Right lung (tissue), 5 donors: Measurements from ENCODE around the gene OS9. TPM values are rescaled to one million over a fixed set of nuclear protein-coding genes. Genes with fewer than 3 reads are reported as not detected.

ENCODE experiments used
- DNase-seq, 2 donors: peaks; one replicate each; pipeline ENCODE4 v3.0.0-alpha.2; 2013
- polyA plus RNA-seq, 5 donors: library from polyadenylated mRNA; unstranded; fragments of 120-200 nt; gene quantifications; one replicate each; pipeline versions ENCODE4 v1.2.1 to v1.2.3, GENCODE V29; 2013; ENCODE audit warnings: inconsistent platforms in 1 of 5, low replicate concordance in 1 of 5; ENCODE audit not compliant: insufficient read length in 5 of 5, insufficient read depth in 1 of 5

Gene OS9
- polyA plus RNA-seq, 5 donors: 194 to 241 (median 220) TPM

DNA sequence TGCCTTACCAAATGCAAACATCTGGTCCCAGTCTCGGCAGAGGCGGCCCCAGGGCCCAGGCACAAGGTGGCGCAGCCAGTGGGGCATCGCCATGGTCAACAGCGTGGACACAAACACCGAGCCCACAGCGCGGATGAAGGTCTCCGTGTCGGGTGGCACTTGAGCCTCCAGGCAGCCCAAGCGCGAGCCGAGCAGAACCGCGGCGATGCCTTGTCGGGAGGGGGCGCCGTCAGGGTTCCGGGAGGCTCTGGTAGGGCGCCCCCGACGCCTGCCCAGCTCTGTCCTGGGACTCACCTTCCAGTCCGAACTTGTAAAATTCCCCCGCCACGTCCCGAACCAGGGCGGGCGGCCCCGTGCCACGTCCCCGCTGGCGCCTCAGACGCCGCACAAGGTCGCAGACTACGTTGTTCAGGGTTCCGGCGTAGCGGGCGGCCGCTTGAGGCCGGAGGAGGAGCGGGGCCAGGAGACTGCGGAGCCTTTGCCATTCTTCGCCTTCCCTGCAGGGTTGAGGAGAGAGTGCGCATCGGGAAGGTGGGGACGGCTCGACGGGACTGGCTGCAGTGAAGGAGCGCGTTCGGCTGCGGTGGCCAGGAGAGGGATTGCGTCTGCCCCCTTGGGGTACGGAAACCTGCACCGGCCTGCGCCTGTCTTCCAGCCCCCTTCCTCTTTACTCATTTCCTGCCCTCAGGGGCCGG lies 71.2 kb downstream of the OS9 start:
- no peak for DNase-seq

DNA sequence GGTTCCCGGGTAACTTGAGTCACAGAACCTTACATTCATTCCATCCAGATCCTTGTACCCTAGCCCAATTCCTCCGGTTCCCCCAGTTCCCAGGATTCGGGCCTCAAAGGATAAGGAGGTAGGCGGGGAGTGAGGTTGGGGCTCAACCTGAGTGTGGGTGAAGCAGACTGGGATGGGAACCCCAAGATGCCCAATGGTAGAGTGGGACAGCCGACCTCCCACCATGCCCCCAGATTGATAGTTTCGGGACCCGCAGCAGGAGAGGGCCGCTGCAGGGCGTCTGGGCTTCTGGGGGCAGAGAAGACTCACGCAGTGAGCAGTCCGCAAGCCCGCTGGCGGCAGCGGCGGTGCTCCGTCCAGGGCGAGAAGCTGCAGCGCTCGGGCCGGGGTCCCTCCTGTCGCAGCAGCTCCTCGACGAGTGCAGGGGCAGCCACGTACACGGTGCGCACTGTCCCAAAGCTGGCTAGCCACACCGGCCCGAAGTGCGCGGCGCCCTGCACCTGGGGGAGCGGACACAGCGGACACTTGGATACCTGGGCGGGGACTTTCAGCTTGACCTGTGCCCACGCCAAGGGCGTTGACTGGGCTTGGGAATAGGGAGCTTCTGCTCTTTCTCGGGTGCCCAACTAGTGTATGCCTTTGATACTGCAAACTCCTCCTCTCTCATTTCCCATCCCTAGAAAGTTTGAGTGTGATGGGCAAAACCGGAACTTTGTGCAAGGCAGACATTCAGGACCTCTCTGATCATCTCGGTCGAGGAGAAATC lies 71.9 kb downstream of the OS9 start:
- DNase-seq: no peak

DNA sequence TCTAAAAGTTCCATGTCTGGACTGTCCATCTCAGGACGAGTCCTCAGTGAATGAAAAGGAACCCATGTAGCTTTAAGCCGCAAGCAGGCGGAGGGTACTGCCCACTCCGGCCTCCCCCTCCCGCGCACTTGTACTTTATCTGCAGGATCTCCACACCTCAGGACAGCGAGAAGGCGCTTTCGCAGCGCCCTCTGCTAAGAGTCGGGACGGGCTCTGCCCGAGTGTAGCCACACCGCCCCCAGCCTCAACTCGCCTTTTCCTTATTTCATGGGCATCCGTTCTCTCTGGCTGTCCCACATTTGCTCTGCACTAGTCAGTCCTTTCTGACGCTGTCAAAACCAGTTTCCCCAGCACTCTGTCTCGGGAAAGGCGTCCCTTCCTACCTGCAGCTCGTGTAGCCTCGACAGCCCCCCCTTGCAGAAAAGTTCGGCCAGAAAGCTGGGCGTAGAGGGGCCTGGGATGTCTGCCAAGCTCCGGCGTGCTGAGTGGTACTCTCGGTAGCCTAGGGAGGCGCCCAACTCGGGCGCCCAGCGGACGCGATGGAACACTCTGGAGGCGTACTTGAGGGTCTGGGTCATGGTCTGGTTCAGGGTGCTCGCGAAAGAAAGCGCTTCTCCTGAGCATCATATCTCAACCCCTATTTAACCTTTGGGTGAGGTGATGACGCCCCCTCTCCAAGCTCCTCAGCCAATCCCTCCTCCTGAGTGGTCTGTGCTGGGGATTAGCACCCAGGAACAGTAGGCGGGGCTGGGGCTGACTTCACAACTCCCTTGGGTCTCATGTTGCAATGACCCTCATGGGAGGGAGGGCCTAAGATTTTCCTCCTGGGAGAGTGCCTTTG lies 72.8 kb downstream of the OS9 start, which contains the start of gene CYP27B1:
CYP27B1 (minus strand) TSS at position 615 of the 841 bp plus-strand sequence; CDS start at position 578, 37 bp downstream.
- DNase-seq: no peak

DNA sequence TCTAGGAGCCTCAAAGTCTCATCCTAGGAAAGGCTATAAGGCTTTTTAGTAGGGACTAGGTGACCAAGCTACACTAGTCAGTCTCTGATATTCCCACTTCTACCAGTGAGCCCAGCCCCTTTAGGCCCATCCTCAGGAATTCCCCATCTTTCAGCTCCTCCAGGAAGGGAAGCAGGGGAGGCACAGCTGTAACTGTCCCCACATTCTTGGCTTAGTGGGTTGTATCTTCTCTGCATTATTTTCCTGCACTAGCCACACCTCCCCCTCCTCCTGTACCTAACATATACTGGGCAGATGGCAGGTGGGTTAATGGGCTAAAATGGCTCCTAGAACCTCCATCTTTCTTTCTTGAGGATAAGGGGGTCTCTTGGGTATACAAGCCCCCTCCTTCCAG lies 73.4 kb downstream of the OS9 start:
- no peak for DNase-seq

DNA sequence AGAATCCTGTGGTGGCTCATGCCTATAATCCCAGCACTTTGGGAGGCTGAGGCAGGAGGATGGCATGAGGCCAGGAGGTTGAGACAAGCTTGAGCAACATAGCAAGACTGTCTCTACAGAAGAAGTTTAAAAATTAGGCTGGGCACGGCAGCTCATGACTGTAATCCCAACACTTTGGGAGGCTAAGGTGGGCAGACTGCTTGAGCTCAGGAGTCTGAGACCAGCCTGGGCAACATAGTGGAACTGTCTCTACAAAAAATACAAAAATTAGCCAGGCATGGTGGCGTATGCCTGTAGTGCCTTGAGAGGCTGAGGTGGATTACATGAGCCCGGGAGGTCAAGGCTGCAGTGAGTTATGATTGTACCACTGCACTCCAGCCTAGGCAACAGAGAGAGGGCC lies 73.9 kb downstream of the OS9 start:
- no peak for DNase-seq

DNA sequence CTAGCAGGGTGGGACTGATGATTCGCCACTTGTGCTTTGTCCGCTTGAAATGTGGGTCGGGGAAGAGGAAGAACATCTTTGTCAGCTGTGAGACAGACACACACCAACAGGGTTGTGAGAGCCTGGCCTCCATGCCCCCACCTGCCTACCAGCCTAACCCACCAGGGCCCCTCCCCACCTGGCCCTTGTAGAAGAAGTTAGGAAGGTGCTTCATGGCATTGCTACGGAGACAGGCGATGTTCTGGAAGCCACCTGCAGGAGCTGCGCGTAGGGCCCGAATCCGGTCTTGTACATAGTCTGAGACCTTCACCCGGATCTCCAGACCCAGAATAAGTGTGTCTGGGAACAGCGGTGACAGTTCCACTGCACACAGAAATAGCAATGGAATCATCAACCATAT lies 75.7 kb downstream of the OS9 start:
- no peak for DNase-seq

DNA sequence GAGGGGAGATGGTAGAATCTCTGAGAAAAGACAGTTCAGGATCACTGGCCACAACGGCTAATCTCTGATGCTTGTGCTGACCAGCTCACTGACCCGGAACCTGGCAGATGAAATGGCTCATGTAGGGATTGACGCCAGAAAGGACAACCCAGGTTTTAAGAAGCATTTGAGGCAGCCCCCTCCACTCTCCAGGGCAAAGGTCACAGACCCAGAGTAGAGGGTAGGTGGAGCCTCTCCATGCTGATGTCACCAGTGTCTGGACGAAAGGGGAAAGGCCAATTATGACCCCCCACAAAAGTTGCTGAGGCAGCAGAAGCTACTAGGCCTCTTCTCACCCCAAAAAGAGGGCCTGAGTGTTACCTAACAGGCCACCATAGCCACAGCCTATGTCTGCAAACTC lies 76.8 kb downstream of the OS9 start:
- no peak for DNase-seq

Other genes with a start within 250 kb of the OS9 start
- gene INHBE, start 238.8 kb upstream of the OS9 start, polyA plus RNA-seq: 1 to 10 TPM in 2 of 5 donors, under 1 TPM in 3; 0.54 to 1.2 (median 0.90) TPM
- 10 to 100 TPM; 27.6 to 41.1 (median 34.5) TPM for gene GLI1, start 234.3 kb upstream of the OS9 start, polyA plus RNA-seq
- gene ARHGAP9, start 214.3 kb upstream of the OS9 start, polyA plus RNA-seq: 1 to 10 TPM; 4.4 to 5.4 (median 5.2) TPM
- 100 to 1,000 TPM in 3 of 5 donors, 10 to 100 TPM in 2; 90.0 to 133 (median 109) TPM for gene MARS1, start 206.1 kb upstream of the OS9 start, polyA plus RNA-seq
- 10 to 100 TPM; 18.1 to 26.4 (median 19.2) TPM for gene DDIT3, start 173.6 kb upstream of the OS9 start, polyA plus RNA-seq
- 10 to 100 TPM; 55.7 to 78.7 (median 72.7) TPM for gene MBD6, start 171.3 kb upstream of the OS9 start, polyA plus RNA-seq
- gene DCTN2, start 146.9 kb upstream of the OS9 start, polyA plus RNA-seq: 100 to 1,000 TPM; 149 to 169 (median 154) TPM
- gene KIF5A, start 144.1 kb upstream of the OS9 start, polyA plus RNA-seq: 1 to 10 TPM; 4.6 to 6.1 (median 5.1) TPM
- gene PIP4K2C, start 102.9 kb upstream of the OS9 start, polyA plus RNA-seq: 10 to 100 TPM; 18.1 to 22.8 (median 20.1) TPM
- gene DTX3, start 89.3 kb upstream of the OS9 start, polyA plus RNA-seq: 10 to 100 TPM; 52.7 to 65.6 (median 61.0) TPM
- gene ARHGEF25, start 82.7 kb upstream of the OS9 start, polyA plus RNA-seq: 10 to 100 TPM; 38.6 to 50.4 (median 46.4) TPM
- gene B4GALNT1, start 60.9 kb upstream of the OS9 start, polyA plus RNA-seq: 1 to 10 TPM in 4 of 5 donors, under 1 TPM in 1; 0.82 to 1.7 (median 1.6) TPM
- 1 to 10 TPM in 1 of 5 donors, under 1 TPM in 4; 0.27 to 1.1 (median 0.61) TPM for gene AGAP2, start 44.6 kb downstream of the OS9 start, polyA plus RNA-seq
- gene TSPAN31, start 50.9 kb downstream of the OS9 start, polyA plus RNA-seq: 10 to 100 TPM; 68.8 to 94.6 (median 79.4) TPM
- 100 to 1,000 TPM; 221 to 296 (median 246) TPM for gene CDK4, start 58.2 kb downstream of the OS9 start, polyA plus RNA-seq
- 10 to 100 TPM; 15.6 to 22.5 (median 19.9) TPM for gene MARCHF9, start 61.0 kb downstream of the OS9 start, polyA plus RNA-seq
- 1 to 10 TPM in 4 of 5 donors, under 1 TPM in 1; 0.99 to 2.5 (median 1.5) TPM for gene CYP27B1, start 72.9 kb downstream of the OS9 start, polyA plus RNA-seq
- 10 to 100 TPM; 26.2 to 41.1 (median 31.3) TPM for gene METTL1, start 78.0 kb downstream of the OS9 start, polyA plus RNA-seq
- 10 to 100 TPM; 15.6 to 18.6 (median 17.2) TPM for gene EEF1AKMT3, start 78.5 kb downstream of the OS9 start, polyA plus RNA-seq
- gene TSFM, start 88.7 kb downstream of the OS9 start, polyA plus RNA-seq: 10 to 100 TPM; 24.1 to 37.1 (median 35.6) TPM
- 10 to 100 TPM; 10.8 to 18.6 (median 15.7) TPM for gene AVIL, start 124.6 kb downstream of the OS9 start, polyA plus RNA-seq
- 100 to 1,000 TPM; 256 to 312 (median 291) TPM for gene CTDSP2, start 152.6 kb downstream of the OS9 start, polyA plus RNA-seq
- gene ATP23, start 247.4 kb downstream of the OS9 start, polyA plus RNA-seq: 10 to 100 TPM in 3 of 5 donors, 1 to 10 TPM in 2; 7.2 to 13.9 (median 11.4) TPM